ENCODE measurements around the gene MACROD2. TPM values are rescaled to one million over a fixed set of nuclear protein-coding genes. Genes with fewer than 3 reads are reported as not detected.

Gene MACROD2
- total RNA-seq, 1 experiment from 2014 or later, result 1.6 TPM

GRCh38 chr20:14617123-14617522 lies 621.8 kb downstream of the MACROD2 start:
- H3K4me3 Mint-ChIP-seq, result no peak overlapping the region
- H4K5ac ChIP-seq (ENCODE audit: insufficient read length, low read depth, low read length), result no peak overlapping the region
- H3K9ac ChIP-seq (ENCODE audit: extremely low read depth, insufficient read length, low read length), result no peak overlapping the region
- no peak overlapping the region for H3K4ac ChIP-seq (ENCODE audit: low read depth, low read length)
- no peak overlapping the region for H2BK5ac ChIP-seq (ENCODE audit: insufficient read length, low read length)
- no peak overlapping the region for H3T11ph ChIP-seq (ENCODE audit: low read length)
- H2BK20ac ChIP-seq (ENCODE audit: low read depth, low read length, poor library complexity, severe bottlenecking), result no peak overlapping the region
- no peaks in the 10 kb centered on the region; the same call in 1 of the 2 replicates for H3K4me1 ChIP-seq (ENCODE audit: insufficient read depth, low read length)
- H3K18ac ChIP-seq (ENCODE audit: insufficient read length, low read depth, low read length), result no peak overlapping the region
- no peaks in the 10 kb centered on the region for H3K9me3 Mint-ChIP-seq
- no peak overlapping the region for H3K4me2 ChIP-seq (ENCODE audit: insufficient read depth, insufficient read length, low read length)
- H3K27ac ChIP-seq (ENCODE audit: insufficient read length, low read depth, low read length), result no peak overlapping the region
- H3K27ac Mint-ChIP-seq, result no peak overlapping the region
- DNase-seq, result no peak
- H3K27me3 ChIP-seq (ENCODE audit: insufficient read depth, low read length), result no peaks in the 10 kb centered on the region
- no peaks in the 10 kb centered on the region for H3K79me2 ChIP-seq (ENCODE audit: insufficient read depth, low read length)
- no peak overlapping the region for H4K91ac ChIP-seq (ENCODE audit: insufficient read length, low read depth, low read length)
- H3K79me1 ChIP-seq (ENCODE audit: insufficient read depth, low read depth, low read length, poor library complexity, severe bottlenecking), result no peaks in the 10 kb centered on the region
- H3K56ac ChIP-seq (ENCODE audit: insufficient read length, low read depth, low read length), result no peak overlapping the region
- no peak overlapping the region for H3K14ac ChIP-seq (ENCODE audit: insufficient read depth, low read length)
- H3K9me3 ChIP-seq (ENCODE audit: control insufficient read depth, low read depth, low read length), result no peaks in the 10 kb centered on the region
- no peak overlapping the region for H3K23ac ChIP-seq (ENCODE audit: insufficient read length, low read depth, low read length)
- no peaks in the 10 kb centered on the region for H3K23me2 ChIP-seq (ENCODE audit: insufficient read length, low read depth, low read length, poor library complexity, severe bottlenecking)
- TF ChIP-seq CTCF (conservative IDR thresholded peaks at IDR 0.05), result no peak
- no peak overlapping the region for H2AK5ac ChIP-seq (ENCODE audit: insufficient read length, low read length)
- no peaks in the 10 kb centered on the region for H3K27me3 Mint-ChIP-seq (ENCODE audit: low read depth)
- H2BK120ac ChIP-seq (ENCODE audit: low read depth, low read length, poor library complexity, severe bottlenecking), result no peak overlapping the region
- no peak overlapping the region for H2BK15ac ChIP-seq (ENCODE audit: low read depth, low read length)
- H3K36me3 Mint-ChIP-seq (ENCODE audit: insufficient read depth in 1 of 3, low read depth in 3 of 3), result no peaks in the 10 kb centered on the region
- H4K20me1 ChIP-seq (ENCODE audit: control insufficient read depth, insufficient read depth, insufficient read length), result no peaks in the 10 kb centered on the region
- H4K8ac ChIP-seq (replicated peaks; ENCODE audit: insufficient read length, low read depth, low read length), result no peak overlapping the region
- no peak overlapping the region for H2AFZ ChIP-seq (ENCODE audit: low read length)
- H3K4me1 Mint-ChIP-seq, result peaks cover 11 to 15% of the 10 kb centered on the region in 2 experiments
- H2BK12ac ChIP-seq (ENCODE audit: insufficient read length, low read depth, low read length), result no peak overlapping the region
- WGBS (ENCODE audit: extremely low coverage, insufficient read length, low lambda C conversion rate), result no CpG with 5 or more reads among the region's 2 CpGs

All from H9 (cell line).